Neural cell (in vitro differentiated cells): ENCODE data around the gene PERCC1.

Source experiments
- POLR2AphosphoS5 ChIP-seq: IDR thresholded peaks from 2 replicates; pipeline ENCODE4 v1.6.1; 2012
- TAF1 ChIP-seq: IDR thresholded peaks from 2 replicates; pipeline ENCODE4 v1.6.1; 2012; ENCODE audit warnings: low read depth
- TF ChIP-seq, protein P1 (sequence below): fragments of 450-650 bp; IDR thresholded peaks from 2 replicates; pipeline ENCODE4 v1.5.1; 2014; ENCODE audit warnings: antibody characterized with exemption, mild to moderate bottlenecking, moderate library complexity; ENCODE audit not compliant: poor library complexity, severe bottlenecking
- TF ChIP-seq, protein P2 (sequence below): IDR thresholded peaks from 2 replicates; pipeline ENCODE4 v1.6.1; 2012; ENCODE audit warnings: borderline replicate concordance

DNA sequence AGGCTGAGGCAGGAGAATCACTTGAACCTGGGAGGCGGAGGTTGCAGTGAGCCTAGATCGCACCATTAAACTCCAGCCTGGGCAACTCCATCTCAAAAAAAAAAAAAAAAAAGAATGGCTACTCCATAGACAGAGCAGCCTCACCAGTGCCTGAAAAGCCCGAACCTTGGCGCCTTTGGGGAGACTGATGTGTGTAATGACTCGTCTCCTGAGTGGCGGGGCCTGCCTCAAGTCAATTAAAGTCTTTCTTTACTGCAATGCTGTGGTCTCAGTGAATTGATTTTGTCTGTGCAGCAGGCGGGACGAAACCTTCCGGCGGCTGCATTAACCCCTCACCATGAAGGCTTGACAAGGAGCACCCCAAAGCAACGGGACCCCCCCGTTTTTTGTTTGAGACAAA is 6.8 kb upstream of the PERCC1 start:
- TF ChIP-seq TAF1 = no peak
- TF ChIP-seq, protein P1, sequence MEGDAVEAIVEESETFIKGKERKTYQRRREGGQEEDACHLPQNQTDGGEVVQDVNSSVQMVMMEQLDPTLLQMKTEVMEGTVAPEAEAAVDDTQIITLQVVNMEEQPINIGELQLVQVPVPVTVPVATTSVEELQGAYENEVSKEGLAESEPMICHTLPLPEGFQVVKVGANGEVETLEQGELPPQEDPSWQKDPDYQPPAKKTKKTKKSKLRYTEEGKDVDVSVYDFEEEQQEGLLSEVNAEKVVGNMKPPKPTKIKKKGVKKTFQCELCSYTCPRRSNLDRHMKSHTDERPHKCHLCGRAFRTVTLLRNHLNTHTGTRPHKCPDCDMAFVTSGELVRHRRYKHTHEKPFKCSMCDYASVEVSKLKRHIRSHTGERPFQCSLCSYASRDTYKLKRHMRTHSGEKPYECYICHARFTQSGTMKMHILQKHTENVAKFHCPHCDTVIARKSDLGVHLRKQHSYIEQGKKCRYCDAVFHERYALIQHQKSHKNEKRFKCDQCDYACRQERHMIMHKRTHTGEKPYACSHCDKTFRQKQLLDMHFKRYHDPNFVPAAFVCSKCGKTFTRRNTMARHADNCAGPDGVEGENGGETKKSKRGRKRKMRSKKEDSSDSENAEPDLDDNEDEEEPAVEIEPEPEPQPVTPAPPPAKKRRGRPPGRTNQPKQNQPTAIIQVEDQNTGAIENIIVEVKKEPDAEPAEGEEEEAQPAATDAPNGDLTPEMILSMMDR = no peak
- TF ChIP-seq POLR2AphosphoS5 = no peak
- TF ChIP-seq, protein P2, sequence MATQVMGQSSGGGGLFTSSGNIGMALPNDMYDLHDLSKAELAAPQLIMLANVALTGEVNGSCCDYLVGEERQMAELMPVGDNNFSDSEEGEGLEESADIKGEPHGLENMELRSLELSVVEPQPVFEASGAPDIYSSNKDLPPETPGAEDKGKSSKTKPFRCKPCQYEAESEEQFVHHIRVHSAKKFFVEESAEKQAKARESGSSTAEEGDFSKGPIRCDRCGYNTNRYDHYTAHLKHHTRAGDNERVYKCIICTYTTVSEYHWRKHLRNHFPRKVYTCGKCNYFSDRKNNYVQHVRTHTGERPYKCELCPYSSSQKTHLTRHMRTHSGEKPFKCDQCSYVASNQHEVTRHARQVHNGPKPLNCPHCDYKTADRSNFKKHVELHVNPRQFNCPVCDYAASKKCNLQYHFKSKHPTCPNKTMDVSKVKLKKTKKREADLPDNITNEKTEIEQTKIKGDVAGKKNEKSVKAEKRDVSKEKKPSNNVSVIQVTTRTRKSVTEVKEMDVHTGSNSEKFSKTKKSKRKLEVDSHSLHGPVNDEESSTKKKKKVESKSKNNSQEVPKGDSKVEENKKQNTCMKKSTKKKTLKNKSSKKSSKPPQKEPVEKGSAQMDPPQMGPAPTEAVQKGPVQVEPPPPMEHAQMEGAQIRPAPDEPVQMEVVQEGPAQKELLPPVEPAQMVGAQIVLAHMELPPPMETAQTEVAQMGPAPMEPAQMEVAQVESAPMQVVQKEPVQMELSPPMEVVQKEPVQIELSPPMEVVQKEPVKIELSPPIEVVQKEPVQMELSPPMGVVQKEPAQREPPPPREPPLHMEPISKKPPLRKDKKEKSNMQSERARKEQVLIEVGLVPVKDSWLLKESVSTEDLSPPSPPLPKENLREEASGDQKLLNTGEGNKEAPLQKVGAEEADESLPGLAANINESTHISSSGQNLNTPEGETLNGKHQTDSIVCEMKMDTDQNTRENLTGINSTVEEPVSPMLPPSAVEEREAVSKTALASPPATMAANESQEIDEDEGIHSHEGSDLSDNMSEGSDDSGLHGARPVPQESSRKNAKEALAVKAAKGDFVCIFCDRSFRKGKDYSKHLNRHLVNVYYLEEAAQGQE = no peak
